Smooth muscle cell (in vitro differentiated cells): ENCODE data around the gene PTPA. TPM values are rescaled to one million over a fixed set of nuclear protein-coding genes. Genes with fewer than 3 reads are reported as not detected.
A peak's percentile ranks its signal among the peaks of the same experiment; 100 is the strongest.

Source experiments
- DNase-seq: peaks from one replicate; lab custom pipeline; 2025; ENCODE audit not compliant: unreplicated experiment; lab: John Stamatoyannopoulos, UW
- H2AFZ ChIP-seq: fragments of 200-600 bp; sonication (generic); 2 replicates; pipeline ENCODE4 v1.6.0; 2016; ENCODE audit warnings: antibody characterized with exemption, low read depth, mild to moderate bottlenecking
- H3F3A ChIP-seq: fragments of 200-600 bp; sonication (generic); 2 replicates; pipeline ENCODE4 v1.6.0; 2017; ENCODE audit warnings: antibody characterized with exemption, low read depth
- H3K27ac ChIP-seq: fragments of 200-600 bp; sonication (generic); 2 replicates; pipeline ENCODE4 v1.5.1; 2016; ENCODE audit warnings: low read depth, mild to moderate bottlenecking
- H3K27me3 ChIP-seq: fragments of 200-600 bp; sonication (generic); 2 replicates; pipeline ENCODE4 v1.6.1; 2016; ENCODE audit warnings: low read depth, mild to moderate bottlenecking
- H3K36me3 ChIP-seq: fragments of 200-600 bp; sonication (generic); 2 replicates; pipeline ENCODE4 v1.5.1; 2016; ENCODE audit warnings: low read depth
- H3K4me1 ChIP-seq: fragments of 200-600 bp; sonication (generic); 2 replicates; pipeline ENCODE4 v1.5.1; 2016; ENCODE audit warnings: low read depth
- H3K4me2 ChIP-seq: fragments of 200-600 bp; sonication (generic); 2 replicates; pipeline ENCODE4 v1.6.0; 2016; ENCODE audit warnings: mild to moderate bottlenecking
- H3K4me3 ChIP-seq: fragments of 200-600 bp; sonication (generic); 2 replicates; pipeline ENCODE4 v1.5.1; 2016; ENCODE audit warnings: mild to moderate bottlenecking
- H3K79me2 ChIP-seq: fragments of 200-600 bp; sonication (generic); 2 replicates; pipeline ENCODE4 v1.6.0; 2016; ENCODE audit warnings: low read depth, mild to moderate bottlenecking
- H3K9ac ChIP-seq: fragments of 200-600 bp; sonication (generic); 2 replicates; pipeline ENCODE4 v1.6.0; 2016; ENCODE audit warnings: low read depth
- H3K9me3 ChIP-seq: fragments of 200-600 bp; sonication (generic); replicated peaks from 2 replicates; pipeline ENCODE4 v1.5.1; 2016; ENCODE audit warnings: low read depth
- H4K20me1 ChIP-seq: fragments of 200-600 bp; sonication (generic); 2 replicates; pipeline ENCODE4 v1.6.0; 2016; ENCODE audit warnings: low read depth
- CTCF ChIP-seq: fragments of 200-600 bp; sonication (generic); IDR thresholded peaks from 2 replicates; pipeline ENCODE4 v1.5.1; 2017; ENCODE audit warnings: borderline replicate concordance, mild to moderate bottlenecking, antibody characterized with exemption; ENCODE audit not compliant: insufficient read depth, poor library complexity, severe bottlenecking
- WGBS: methylation state at CpG from one replicate; pipeline ENCODE4 v1.1.7; 2016; ENCODE audit warnings: low lambda C conversion rate; 5-methylcytosine and 5-hydroxymethylcytosine counted together
- polyA plus RNA-seq: library from polyadenylated mRNA; unstranded; fragments of >200 nt; fragmentation: Nextera tagmentation; extraction: Ambion mirVana; gene quantifications from 2 replicates; pipeline ENCODE4 v1.2.1, GENCODE V29; 2016
- total RNA-seq: library from RNA; depleted of rRNA; stranded (reverse); fragments of >200 nt; gene quantifications from 2 replicates; pipeline ENCODE4 v1.2.3, GENCODE V29; 2014

PTPA gene
- total and polyA plus RNA-seq, 2 experiments from 2014 or later = 88.7 to 119 TPM

- Histone ChIP-seq H3K9ac (peak overlapping the region; percentile 53), H2AFZ (no peak overlapping the region), H3F3A (peaks cover 15% of the 10 kb centered on the region), H3K9me3 (no peaks in the 10 kb centered on the region), H3K4me2 (peak overlapping the region; percentile 71), H4K20me1 (peaks cover 22% of the 10 kb centered on the region), H3K4me3 (no peak overlapping the region), H3K36me3 (no peaks in the 10 kb centered on the region), H3K27ac (peak overlapping the region; percentile 77), H3K27me3 (no peaks in the 10 kb centered on the region), H3K4me1 (peaks cover 41% of the 10 kb centered on the region), H3K79me2 (peaks cover 18% of the 10 kb centered on the region)
- no peak for DNase-seq
- WGBS = 66% methylated on average over 8 of the region's 8 CpGs
- no peak for TF ChIP-seq CTCF
These were observed 35.3 kb downstream of the PTPA start for GRCh38 chr9:129146441-129146941.

DNA sequence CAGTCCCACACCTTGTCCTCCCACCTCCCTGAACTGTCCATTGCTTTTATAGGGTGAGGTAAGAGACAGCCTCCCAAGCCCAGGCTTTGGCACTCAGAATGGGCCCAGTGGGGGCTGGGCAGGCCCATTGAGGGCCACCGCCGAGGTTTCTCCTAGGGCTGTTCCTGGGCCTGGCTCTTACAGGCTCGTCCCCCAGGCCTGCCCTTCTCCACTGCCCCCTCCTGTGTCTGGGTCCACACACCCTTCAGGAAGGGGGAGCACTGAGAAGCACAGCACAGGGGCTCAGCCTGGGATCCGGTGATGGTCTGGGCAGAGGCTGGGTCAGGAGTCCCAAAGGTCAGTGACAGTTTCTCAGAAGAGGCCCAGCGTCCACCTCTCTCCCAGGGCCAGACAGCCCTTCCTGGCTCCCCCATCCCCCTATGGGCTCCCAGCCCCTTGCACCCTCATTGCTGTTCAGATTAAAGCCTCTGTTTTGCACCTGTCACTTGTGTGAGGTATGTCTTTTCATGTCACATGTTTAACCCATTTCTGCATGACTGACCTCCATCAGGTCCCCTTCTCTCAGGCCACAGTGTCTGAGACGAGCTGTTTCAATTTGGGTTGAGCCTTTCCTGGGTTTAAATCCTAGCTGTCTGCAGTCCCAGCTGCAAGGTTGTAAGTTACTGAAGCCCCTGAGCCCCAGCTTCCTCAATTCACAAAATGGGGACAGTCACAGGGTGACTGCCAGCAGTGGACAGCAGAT, 37.4 kb downstream of the PTPA start:
- no peak overlapping the region for H2AFZ ChIP-seq
- H4K20me1 ChIP-seq = peaks cover 22% of the 10 kb centered on the region
- no peak overlapping the region for H3K27ac ChIP-seq
- no peak overlapping the region for H3K4me3 ChIP-seq
- H3K4me1 ChIP-seq = peaks cover 20% of the 10 kb centered on the region
- DNase-seq = no peak
- no peak for TF ChIP-seq CTCF
- H3K27me3 ChIP-seq = no peaks in the 10 kb centered on the region
- no peak overlapping the region for H3K9ac ChIP-seq
- no peak overlapping the region for H3K4me2 ChIP-seq
- 94% methylated on average over 5 of the region's 6 CpGs for WGBS
- peaks cover 10% of the 10 kb centered on the region for H3F3A ChIP-seq
- H3K36me3 ChIP-seq = no peaks in the 10 kb centered on the region
- H3K79me2 ChIP-seq = peaks cover 5% of the 10 kb centered on the region
- H3K9me3 ChIP-seq = no peaks in the 10 kb centered on the region

DNA sequence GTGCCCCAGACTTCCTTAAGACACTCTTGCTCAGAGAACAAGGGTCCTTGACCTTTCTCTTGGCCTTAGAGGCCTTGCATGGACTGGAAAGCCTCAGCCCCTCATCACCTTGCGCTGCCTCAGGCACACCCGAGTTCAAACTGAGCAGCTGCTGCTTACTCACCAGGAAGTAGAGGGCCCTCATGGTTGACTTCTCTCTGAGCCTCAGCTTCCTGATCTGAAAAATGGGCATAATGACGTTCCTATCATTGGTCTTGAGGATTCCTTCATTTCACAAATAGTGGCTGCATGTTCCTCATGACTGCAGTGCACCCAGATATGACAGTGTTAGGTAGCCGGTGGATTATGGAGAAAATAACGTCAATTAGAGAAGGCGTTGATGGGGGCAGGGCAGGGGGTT, 38.2 kb downstream of the PTPA start:
- WGBS = 91% methylated on average over 6 of the region's 6 CpGs
- Histone ChIP-seq H3K79me2 (peaks cover 5% of the 10 kb centered on the region), H3K9me3 (no peaks in the 10 kb centered on the region), H3K9ac (no peak overlapping the region), H3K4me1 (peaks cover 15% of the 10 kb centered on the region), H2AFZ (no peak overlapping the region), H3K4me2 (no peak overlapping the region), H4K20me1 (peaks cover 22% of the 10 kb centered on the region), H3K36me3 (no peaks in the 10 kb centered on the region), H3K4me3 (no peak overlapping the region), H3F3A (peaks cover 10% of the 10 kb centered on the region), H3K27me3 (no peaks in the 10 kb centered on the region), H3K27ac (no peak overlapping the region)
- DNase-seq = no peak
- no peak for TF ChIP-seq CTCF

GRCh38 chr9:129150122-129150521, 38.9 kb downstream of the PTPA start:
- TF ChIP-seq CTCF = no peak
- DNase-seq = no peak
- Histone ChIP-seq H3K9ac (no peak overlapping the region), H3K4me1 (peaks cover 14% of the 10 kb centered on the region), H2AFZ (no peak overlapping the region), H3F3A (peaks cover 7% of the 10 kb centered on the region), H3K36me3 (no peaks in the 10 kb centered on the region), H3K4me3 (no peak overlapping the region), H3K9me3 (no peaks in the 10 kb centered on the region), H4K20me1 (peaks cover 22% of the 10 kb centered on the region), H3K27me3 (no peaks in the 10 kb centered on the region), H3K27ac (no peak overlapping the region), H3K4me2 (no peak overlapping the region), H3K79me2 (peaks cover 5% of the 10 kb centered on the region)
- 96% methylated on average over 5 of the region's 10 CpGs for WGBS
